Fibroblast of the conjunctiva (primary cell): ENCODE results near the gene UNC5CL.

ENCODE experiments used
- DNase-seq: peaks from one replicate; pipeline ENCODE4 v3.0.0-alpha.2; 2010; ENCODE audit warnings: low read depth

Gene UNC5CL

GRCh38 chr6:41039060-41039998 lies at the start of gene UNC5CL:
Gene UNC5CL, minus strand, starts transcription at chr6:41039221. Its CDS starts 4,147 bp downstream, at chr6:41035074.
- no peak for DNase-seq

GRCh38 chr6:41088451-41088850 lies 49.4 kb upstream of the UNC5CL start:
- no peak for DNase-seq

GRCh38 chr6:41085182-41085581 lies 46.2 kb upstream of the UNC5CL start:
- no peak for DNase-seq

GRCh38 chr6:41083072-41083471 lies 44.1 kb upstream of the UNC5CL start:
- DNase-seq = no peak

- no peak for DNase-seq
Observed at GRCh38 chr6:41080621-41081020, 41.6 kb upstream of the UNC5CL start.

GRCh38 chr6:41079080-41079479 lies 40.1 kb upstream of the UNC5CL start:
- DNase-seq = no peak

GRCh38 chr6:41078101-41078500 lies 39.1 kb upstream of the UNC5CL start:
- no peak for DNase-seq

GRCh38 chr6:41077536-41077935 lies 38.5 kb upstream of the UNC5CL start:
- DNase-seq = no peak

GRCh38 chr6:41075651-41076626 lies 36.9 kb upstream of the UNC5CL start:
- no peak for DNase-seq

GRCh38 chr6:41074692-41075436 lies 35.8 kb upstream of the UNC5CL start:
- no peak for DNase-seq

- no peak for DNase-seq
Observed at GRCh38 chr6:41073968-41074691, 35.1 kb upstream of the UNC5CL start.

- DNase-seq = peak; percentile 59
Observed at GRCh38 chr6:41073203-41073967, 34.4 kb upstream of the UNC5CL start.

- no peak for DNase-seq
Observed at GRCh38 chr6:41072836-41073202, 33.8 kb upstream of the UNC5CL start, which contains the start of gene NFYA. Gene NFYA, plus strand, starts transcription at chr6:41072974. Its CDS starts 6,116 bp downstream, at chr6:41079090.

- DNase-seq = peak; percentile 100
Observed at GRCh38 chr6:41071923-41072835, 33.2 kb upstream of the UNC5CL start, which contains the start of gene OARD1. Gene OARD1, minus strand, starts transcription at chr6:41072356. Its CDS starts 722 bp downstream, at chr6:41071634.

GRCh38 chr6:41071501-41071922 lies 32.5 kb upstream of the UNC5CL start:
- DNase-seq = no peak

- DNase-seq = peak; percentile 78
Observed at GRCh38 chr6:41066867-41067304, 27.9 kb upstream of the UNC5CL start.

- no peak for DNase-seq
Observed at GRCh38 chr6:41065550-41066026, 26.6 kb upstream of the UNC5CL start.

- DNase-seq = no peak
Observed at GRCh38 chr6:41064841-41065240, 25.8 kb upstream of the UNC5CL start.

GRCh38 chr6:41063884-41064285 lies 24.9 kb upstream of the UNC5CL start:
- no peak for DNase-seq
